GM23338 (cell line): ENCODE results near the gene CBFA2T2. TPM values are rescaled to one million over a fixed set of nuclear protein-coding genes. Genes with fewer than 3 reads are reported as not detected.

Experiments used
- ATAC-seq: fragments of 200-7000 bp; cut with Tn5 transposase; 3 replicates; pipeline ENCODE4 v1.9.1; 2020
- DNase-seq: peaks from one replicate; pipeline ENCODE4 v3.0.0-alpha.2; 2015; ENCODE audit warnings: low spot score
- H2AFZ ChIP-seq: fragments of 200-600 bp; sonication (generic); 2 replicates; pipeline ENCODE4 v1.8.0; 2016; ENCODE audit warnings: antibody characterized with exemption, mild to moderate bottlenecking, moderate library complexity
- H3F3A ChIP-seq: fragments of 200-600 bp; sonication (generic); replicated peaks from 2 replicates; pipeline ENCODE4 v1.8.0; 2017; ENCODE audit warnings: antibody characterized with exemption, mixed run types, low read depth
- H3K27ac ChIP-seq: fragments of 200-600 bp; sonication (generic); 2 replicates; pipeline ENCODE4 v1.6.1; 2016; ENCODE audit warnings: low read depth
- H3K27me3 ChIP-seq: fragments of 200-600 bp; sonication (generic); 2 replicates; pipeline ENCODE4 v1.8.0; 2016; ENCODE audit warnings: mild to moderate bottlenecking, mixed run types, moderate library complexity; ENCODE audit not compliant: insufficient read depth
- H3K36me3 ChIP-seq: fragments of 200-600 bp; sonication (generic); 2 replicates; pipeline ENCODE4 v1.8.0; 2016; ENCODE audit warnings: mild to moderate bottlenecking; ENCODE audit not compliant: insufficient read depth
- H3K4me1 ChIP-seq: fragments of 200-600 bp; sonication (generic); 2 replicates; pipeline ENCODE4 v1.8.0; 2016; ENCODE audit warnings: mild to moderate bottlenecking, moderate library complexity; ENCODE audit not compliant: insufficient read depth
- H3K4me2 ChIP-seq: fragments of 200-600 bp; sonication (generic); 2 replicates; pipeline ENCODE4 v1.7.1; 2017; ENCODE audit warnings: mixed run types
- H3K4me3 ChIP-seq: fragments of 200-600 bp; sonication (generic); 2 replicates; pipeline ENCODE4 v1.6.1; 2016; ENCODE audit warnings: mixed run types
- H3K79me2 ChIP-seq: fragments of 200-600 bp; sonication (generic); replicated peaks from 2 replicates; pipeline ENCODE4 v1.8.0; 2017; ENCODE audit warnings: mild to moderate bottlenecking; ENCODE audit not compliant: insufficient read depth
- H3K9me2 ChIP-seq: fragments of 200-600 bp; sonication (generic); 2 replicates; pipeline ENCODE4 v1.8.0; 2017; ENCODE audit not compliant: insufficient read depth
- H4K20me1 ChIP-seq: fragments of 200-600 bp; sonication (generic); replicated peaks from 2 replicates; pipeline ENCODE4 v1.8.0; 2017; ENCODE audit warnings: mild to moderate bottlenecking; ENCODE audit not compliant: insufficient read depth
- H3K27ac Mint-ChIP-seq: 2 replicates; pipeline ENCODE4 v1.8.0; 2020; ENCODE audit warnings: inconsistent platforms, mild to moderate bottlenecking, moderate library complexity, mixed read lengths
- H3K27me3 Mint-ChIP-seq: 3 replicates; pipeline ENCODE4 v1.8.0; 2022; ENCODE audit warnings: low read depth, mild to moderate bottlenecking, moderate library complexity, mixed read lengths, inconsistent platforms; ENCODE audit not compliant: insufficient read depth, poor library complexity
- H3K36me3 Mint-ChIP-seq: 3 replicates; pipeline ENCODE4 v1.8.0; 2021; ENCODE audit warnings: low read depth, mild to moderate bottlenecking, inconsistent platforms, moderate library complexity, mixed read lengths
- H3K4me1 Mint-ChIP-seq: 3 replicates; pipeline ENCODE4 v1.8.0; 2020; ENCODE audit warnings: mild to moderate bottlenecking, inconsistent platforms, mixed read lengths
- H3K4me3 Mint-ChIP-seq: 3 replicates; pipeline ENCODE4 v1.8.0; 2021; ENCODE audit warnings: moderate library complexity, mild to moderate bottlenecking, inconsistent platforms, mixed read lengths
- H3K9me3 Mint-ChIP-seq: 3 replicates; pipeline ENCODE4 v1.8.0; 2020; ENCODE audit warnings: moderate library complexity, mild to moderate bottlenecking, inconsistent platforms, mixed read lengths
- CREB1 ChIP-seq: fragments of 250-450 bp; sonication (Bioruptor Pico); IDR thresholded peaks from 2 replicates; pipeline ENCODE4 v1.5.0; 2020; ENCODE audit warnings: low read depth, mild to moderate bottlenecking, moderate library complexity
- POLR2AphosphoS5 ChIP-seq: IDR thresholded peaks from 2 replicates; pipeline ENCODE4 v1.6.1; 2016; ENCODE audit warnings: antibody characterized with exemption, low read depth
- STAT1 ChIP-seq: IDR thresholded peaks from one replicate; pipeline ENCODE4 v1.6.1; 2016; ENCODE audit warnings: antibody characterized with exemption; ENCODE audit not compliant: unreplicated experiment
- ZNF114 ChIP-seq: fragments of 250-450 bp; sonication (Bioruptor Pico); IDR thresholded peaks from 2 replicates; pipeline ENCODE4 v1.5.0; 2020; ENCODE audit warnings: mild to moderate bottlenecking, moderate library complexity
- polyA plus RNA-seq: library from polyadenylated mRNA; unstranded; fragments of >200 nt; fragmentation: Nextera tagmentation; extraction: Ambion mirVana; gene quantifications from 2 replicates; pipeline ENCODE4 v1.2.1, GENCODE V29; 2016
- total RNA-seq: library from RNA; depleted of rRNA; stranded (reverse); fragments of >200 nt; shearing (Covaris generic); gene quantifications from 2 replicates; pipeline ENCODE4 v1.2.3, GENCODE V29; 2014
- TF ChIP-seq, protein P1 (sequence below): IDR thresholded peaks from 2 replicates; pipeline ENCODE4 v1.6.1; 2016; ENCODE audit warnings: antibody characterized with exemption
- TF ChIP-seq, protein P2 (sequence below): fragments of 250-450 bp; sonication (Bioruptor Pico); IDR thresholded peaks from 2 replicates; pipeline ENCODE4 v1.5.0; 2020; ENCODE audit warnings: mild to moderate bottlenecking, moderate library complexity
- TF ChIP-seq, protein P3 (sequence below): IDR thresholded peaks from one replicate; pipeline ENCODE4 v1.6.1; 2018; ENCODE audit warnings: antibody characterized with exemption; ENCODE audit not compliant: unreplicated experiment

Gene CBFA2T2
- total and polyA plus RNA-seq, 2 experiments from 2014 or later = 12.7 to 15.8 TPM

- Mint-ChIP-seq H3K9me3 (peaks cover 4% of the 10 kb centered on the region), H3K27ac (no peak overlapping the region), H3K27me3 (peaks cover 4% of the 10 kb centered on the region), H3K36me3 (peaks cover 4% of the 10 kb centered on the region; the same call in 1 of the 3 replicates), H3K4me3 (no peak overlapping the region), H3K4me1 (no peaks in the 10 kb centered on the region)
- Histone ChIP-seq H3K4me1 (no peaks in the 10 kb centered on the region), H3F3A (no peaks in the 10 kb centered on the region), H3K27ac (no peak overlapping the region), H3K27me3 (no peaks in the 10 kb centered on the region), H3K4me2 (no peak overlapping the region), H3K9me2 (no peaks in the 10 kb centered on the region), H3K36me3 (no peaks in the 10 kb centered on the region), H3K4me3 (no peak overlapping the region), H3K79me2 (no peaks in the 10 kb centered on the region), H4K20me1 (no peaks in the 10 kb centered on the region), H2AFZ (no peak overlapping the region)
- ATAC-seq = no peak
- no peak for DNase-seq
- TF ChIP-seq ZNF114 (no peak), POLR2AphosphoS5 (no peak), CREB1 (CRISPR knock-in tag) (no peak), STAT1 (no peak)
- TF ChIP-seq, protein P1, sequence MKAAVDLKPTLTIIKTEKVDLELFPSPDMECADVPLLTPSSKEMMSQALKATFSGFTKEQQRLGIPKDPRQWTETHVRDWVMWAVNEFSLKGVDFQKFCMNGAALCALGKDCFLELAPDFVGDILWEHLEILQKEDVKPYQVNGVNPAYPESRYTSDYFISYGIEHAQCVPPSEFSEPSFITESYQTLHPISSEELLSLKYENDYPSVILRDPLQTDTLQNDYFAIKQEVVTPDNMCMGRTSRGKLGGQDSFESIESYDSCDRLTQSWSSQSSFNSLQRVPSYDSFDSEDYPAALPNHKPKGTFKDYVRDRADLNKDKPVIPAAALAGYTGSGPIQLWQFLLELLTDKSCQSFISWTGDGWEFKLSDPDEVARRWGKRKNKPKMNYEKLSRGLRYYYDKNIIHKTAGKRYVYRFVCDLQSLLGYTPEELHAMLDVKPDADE = no peak
- TF ChIP-seq, protein P2, sequence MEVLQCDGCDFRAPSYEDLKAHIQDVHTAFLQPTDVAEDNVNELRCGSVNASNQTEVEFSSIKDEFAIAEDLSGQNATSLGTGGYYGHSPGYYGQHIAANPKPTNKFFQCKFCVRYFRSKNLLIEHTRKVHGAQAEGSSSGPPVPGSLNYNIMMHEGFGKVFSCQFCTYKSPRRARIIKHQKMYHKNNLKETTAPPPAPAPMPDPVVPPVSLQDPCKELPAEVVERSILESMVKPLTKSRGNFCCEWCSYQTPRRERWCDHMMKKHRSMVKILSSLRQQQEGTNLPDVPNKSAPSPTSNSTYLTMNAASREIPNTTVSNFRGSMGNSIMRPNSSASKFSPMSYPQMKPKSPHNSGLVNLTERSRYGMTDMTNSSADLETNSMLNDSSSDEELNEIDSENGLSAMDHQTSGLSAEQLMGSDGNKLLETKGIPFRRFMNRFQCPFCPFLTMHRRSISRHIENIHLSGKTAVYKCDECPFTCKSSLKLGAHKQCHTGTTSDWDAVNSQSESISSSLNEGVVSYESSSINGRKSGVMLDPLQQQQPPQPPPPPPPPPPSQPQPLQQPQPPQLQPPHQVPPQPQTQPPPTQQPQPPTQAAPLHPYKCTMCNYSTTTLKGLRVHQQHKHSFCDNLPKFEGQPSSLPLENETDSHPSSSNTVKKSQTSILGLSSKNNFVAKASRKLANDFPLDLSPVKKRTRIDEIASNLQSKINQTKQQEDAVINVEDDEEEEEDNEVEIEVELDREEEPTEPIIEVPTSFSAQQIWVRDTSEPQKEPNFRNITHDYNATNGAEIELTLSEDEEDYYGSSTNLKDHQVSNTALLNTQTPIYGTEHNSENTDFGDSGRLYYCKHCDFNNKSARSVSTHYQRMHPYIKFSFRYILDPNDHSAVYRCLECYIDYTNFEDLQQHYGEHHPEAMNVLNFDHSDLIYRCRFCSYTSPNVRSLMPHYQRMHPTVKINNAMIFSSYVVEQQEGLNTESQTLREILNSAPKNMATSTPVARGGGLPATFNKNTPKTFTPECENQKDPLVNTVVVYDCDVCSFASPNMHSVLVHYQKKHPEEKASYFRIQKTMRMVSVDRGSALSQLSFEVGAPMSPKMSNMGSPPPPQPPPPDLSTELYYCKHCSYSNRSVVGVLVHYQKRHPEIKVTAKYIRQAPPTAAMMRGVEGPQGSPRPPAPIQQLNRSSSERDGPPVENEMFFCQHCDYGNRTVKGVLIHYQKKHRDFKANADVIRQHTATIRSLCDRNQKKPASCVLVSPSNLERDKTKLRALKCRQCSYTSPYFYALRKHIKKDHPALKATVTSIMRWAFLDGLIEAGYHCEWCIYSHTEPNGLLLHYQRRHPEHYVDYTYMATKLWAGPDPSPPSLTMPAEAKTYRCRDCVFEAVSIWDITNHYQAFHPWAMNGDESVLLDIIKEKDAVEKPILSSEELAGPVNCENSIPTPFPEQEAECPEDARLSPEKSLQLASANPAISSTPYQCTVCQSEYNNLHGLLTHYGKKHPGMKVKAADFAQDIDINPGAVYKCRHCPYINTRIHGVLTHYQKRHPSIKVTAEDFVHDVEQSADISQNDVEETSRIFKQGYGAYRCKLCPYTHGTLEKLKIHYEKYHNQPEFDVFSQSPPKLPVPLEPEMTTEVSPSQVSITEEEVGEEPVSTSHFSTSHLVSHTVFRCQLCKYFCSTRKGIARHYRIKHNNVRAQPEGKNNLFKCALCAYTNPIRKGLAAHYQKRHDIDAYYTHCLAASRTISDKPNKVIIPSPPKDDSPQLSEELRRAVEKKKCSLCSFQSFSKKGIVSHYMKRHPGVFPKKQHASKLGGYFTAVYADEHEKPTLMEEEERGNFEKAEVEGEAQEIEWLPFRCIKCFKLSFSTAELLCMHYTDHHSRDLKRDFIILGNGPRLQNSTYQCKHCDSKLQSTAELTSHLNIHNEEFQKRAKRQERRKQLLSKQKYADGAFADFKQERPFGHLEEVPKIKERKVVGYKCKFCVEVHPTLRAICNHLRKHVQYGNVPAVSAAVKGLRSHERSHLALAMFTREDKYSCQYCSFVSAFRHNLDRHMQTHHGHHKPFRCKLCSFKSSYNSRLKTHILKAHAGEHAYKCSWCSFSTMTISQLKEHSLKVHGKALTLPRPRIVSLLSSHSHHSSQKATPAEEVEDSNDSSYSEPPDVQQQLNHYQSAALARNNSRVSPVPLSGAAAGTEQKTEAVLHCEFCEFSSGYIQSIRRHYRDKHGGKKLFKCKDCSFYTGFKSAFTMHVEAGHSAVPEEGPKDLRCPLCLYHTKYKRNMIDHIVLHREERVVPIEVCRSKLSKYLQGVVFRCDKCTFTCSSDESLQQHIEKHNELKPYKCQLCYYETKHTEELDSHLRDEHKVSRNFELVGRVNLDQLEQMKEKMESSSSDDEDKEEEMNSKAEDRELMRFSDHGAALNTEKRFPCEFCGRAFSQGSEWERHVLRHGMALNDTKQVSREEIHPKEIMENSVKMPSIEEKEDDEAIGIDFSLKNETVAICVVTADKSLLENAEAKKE (CRISPR knock-in tag) = no peak
- TF ChIP-seq, protein P3, sequence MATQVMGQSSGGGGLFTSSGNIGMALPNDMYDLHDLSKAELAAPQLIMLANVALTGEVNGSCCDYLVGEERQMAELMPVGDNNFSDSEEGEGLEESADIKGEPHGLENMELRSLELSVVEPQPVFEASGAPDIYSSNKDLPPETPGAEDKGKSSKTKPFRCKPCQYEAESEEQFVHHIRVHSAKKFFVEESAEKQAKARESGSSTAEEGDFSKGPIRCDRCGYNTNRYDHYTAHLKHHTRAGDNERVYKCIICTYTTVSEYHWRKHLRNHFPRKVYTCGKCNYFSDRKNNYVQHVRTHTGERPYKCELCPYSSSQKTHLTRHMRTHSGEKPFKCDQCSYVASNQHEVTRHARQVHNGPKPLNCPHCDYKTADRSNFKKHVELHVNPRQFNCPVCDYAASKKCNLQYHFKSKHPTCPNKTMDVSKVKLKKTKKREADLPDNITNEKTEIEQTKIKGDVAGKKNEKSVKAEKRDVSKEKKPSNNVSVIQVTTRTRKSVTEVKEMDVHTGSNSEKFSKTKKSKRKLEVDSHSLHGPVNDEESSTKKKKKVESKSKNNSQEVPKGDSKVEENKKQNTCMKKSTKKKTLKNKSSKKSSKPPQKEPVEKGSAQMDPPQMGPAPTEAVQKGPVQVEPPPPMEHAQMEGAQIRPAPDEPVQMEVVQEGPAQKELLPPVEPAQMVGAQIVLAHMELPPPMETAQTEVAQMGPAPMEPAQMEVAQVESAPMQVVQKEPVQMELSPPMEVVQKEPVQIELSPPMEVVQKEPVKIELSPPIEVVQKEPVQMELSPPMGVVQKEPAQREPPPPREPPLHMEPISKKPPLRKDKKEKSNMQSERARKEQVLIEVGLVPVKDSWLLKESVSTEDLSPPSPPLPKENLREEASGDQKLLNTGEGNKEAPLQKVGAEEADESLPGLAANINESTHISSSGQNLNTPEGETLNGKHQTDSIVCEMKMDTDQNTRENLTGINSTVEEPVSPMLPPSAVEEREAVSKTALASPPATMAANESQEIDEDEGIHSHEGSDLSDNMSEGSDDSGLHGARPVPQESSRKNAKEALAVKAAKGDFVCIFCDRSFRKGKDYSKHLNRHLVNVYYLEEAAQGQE = no peak
These were observed 39.0 kb upstream of the CBFA2T2 start for GRCh38 chr20:33450867-33451266.
